DOHH2 (cell line): ENCODE data around the gene ORAI1.

Source experiments
- H3F3A ChIP-seq: fragments of 200-600 bp; sonication (generic), shearing (Covaris generic); 2 replicates; pipeline ENCODE4 v1.6.0; 2016; ENCODE audit warnings: antibody characterized with exemption, mild to moderate bottlenecking; ENCODE audit not compliant: control insufficient read depth, insufficient read depth
- H3K27ac ChIP-seq: fragments of 200-600 bp; sonication (generic); 2 replicates; pipeline ENCODE4 v1.5.1; 2014; ENCODE audit warnings: low read depth, mild to moderate bottlenecking, low read length, moderate library complexity
- H3K27me3 ChIP-seq: fragments of 200-600 bp; sonication (generic); 2 replicates; pipeline ENCODE4 v1.6.1; 2014; ENCODE audit warnings: mild to moderate bottlenecking, low read length, mixed read lengths; ENCODE audit not compliant: control insufficient read depth
- H3K36me3 ChIP-seq: fragments of 200-600 bp; sonication (generic); 2 replicates; pipeline ENCODE4 v1.6.1; 2014; ENCODE audit warnings: mild to moderate bottlenecking, low read length, moderate library complexity, mixed read lengths; ENCODE audit not compliant: control insufficient read depth
- H3K4me1 ChIP-seq: fragments of 200-600 bp; sonication (generic); 2 replicates; pipeline ENCODE4 v1.6.1; 2014; ENCODE audit warnings: mild to moderate bottlenecking, low read length, mixed read lengths; ENCODE audit not compliant: control insufficient read depth
- H3K4me2 ChIP-seq: fragments of 200-600 bp; sonication (generic); 2 replicates; pipeline ENCODE4 v1.6.0; 2014; ENCODE audit warnings: mild to moderate bottlenecking, low read length, moderate library complexity
- H3K4me3 ChIP-seq: fragments of 200-600 bp; sonication (generic); 2 replicates; pipeline ENCODE4 v1.5.1; 2014; ENCODE audit warnings: mild to moderate bottlenecking, low read length, mixed read lengths
- H3K79me2 ChIP-seq: fragments of 200-600 bp; sonication (generic); 2 replicates; pipeline ENCODE4 v1.6.1; 2014; ENCODE audit warnings: mild to moderate bottlenecking, low read length, mixed read lengths; ENCODE audit not compliant: control insufficient read depth
- H3K9me2 ChIP-seq: fragments of 200-600 bp; sonication (generic); replicated peaks from 2 replicates; pipeline ENCODE4 v1.6.1; 2014; ENCODE audit warnings: mild to moderate bottlenecking, low read length, mixed read lengths; ENCODE audit not compliant: control insufficient read depth
- H3K9me3 ChIP-seq: fragments of 200-600 bp; sonication (generic); 2 replicates; pipeline ENCODE4 v1.6.1; 2014; ENCODE audit warnings: antibody characterized with exemption, low read length, mixed read lengths; ENCODE audit not compliant: control insufficient read depth, insufficient read depth
- H4K20me1 ChIP-seq: fragments of 200-600 bp; sonication (generic); 2 replicates; pipeline ENCODE4 v1.6.0; 2014; ENCODE audit warnings: low read depth, mild to moderate bottlenecking, antibody characterized with exemption, low read length, moderate library complexity; ENCODE audit not compliant: control insufficient read depth, insufficient read depth
- EZH2phosphoT487 ChIP-seq: fragments of 200-600 bp; sonication (generic); IDR thresholded peaks from 2 replicates; pipeline ENCODE4 v1.6.1; 2017; ENCODE audit warnings: borderline replicate concordance, mild to moderate bottlenecking, antibody characterized with exemption, low read length, moderate library complexity, mixed read lengths
- TF ChIP-seq, protein P1 (sequence below): fragments of 200-600 bp; sonication (generic); IDR thresholded peaks from one replicate; pipeline ENCODE4 v1.5.1; 2014; ENCODE audit warnings: antibody characterized with exemption, mild to moderate bottlenecking, low read depth, low read length; ENCODE audit not compliant: poor library complexity, severe bottlenecking

ORAI1 gene

DNA sequence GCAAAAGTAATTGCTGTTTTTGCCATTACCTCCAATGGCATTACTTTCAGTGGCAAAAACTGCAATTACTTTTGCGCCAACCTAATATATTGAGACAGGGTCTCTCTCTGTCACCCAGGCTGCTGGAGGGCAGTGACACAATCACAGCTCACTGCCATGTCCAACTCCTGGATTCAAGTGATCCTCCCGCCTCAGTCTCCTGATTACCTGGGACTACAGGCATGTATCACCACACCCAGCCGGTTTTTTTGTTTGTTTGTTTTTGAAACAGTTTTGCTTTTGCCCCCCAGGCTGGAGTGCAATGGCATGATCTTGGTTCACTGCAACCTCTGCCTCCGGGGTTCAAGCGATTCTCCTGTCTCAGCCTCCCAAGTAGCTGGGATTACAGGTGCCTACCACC, 29.8 kb upstream of the ORAI1 start:
- Histone ChIP-seq H3K9me3 (no peaks in the 10 kb centered on the region), H3K27me3 (no peaks in the 10 kb centered on the region), H3K4me2 (no peak overlapping the region), H3K4me3 (no peak overlapping the region), H3K9me2 (no peaks in the 10 kb centered on the region), H4K20me1 (no peaks in the 10 kb centered on the region), H3K4me1 (peaks cover 8% of the 10 kb centered on the region), H3K36me3 (no peaks in the 10 kb centered on the region), H3K79me2 (no peaks in the 10 kb centered on the region), H3K27ac (no peak overlapping the region), H3F3A (no peaks in the 10 kb centered on the region)
- TF ChIP-seq EZH2phosphoT487, result no peak
- TF ChIP-seq, protein P1, sequence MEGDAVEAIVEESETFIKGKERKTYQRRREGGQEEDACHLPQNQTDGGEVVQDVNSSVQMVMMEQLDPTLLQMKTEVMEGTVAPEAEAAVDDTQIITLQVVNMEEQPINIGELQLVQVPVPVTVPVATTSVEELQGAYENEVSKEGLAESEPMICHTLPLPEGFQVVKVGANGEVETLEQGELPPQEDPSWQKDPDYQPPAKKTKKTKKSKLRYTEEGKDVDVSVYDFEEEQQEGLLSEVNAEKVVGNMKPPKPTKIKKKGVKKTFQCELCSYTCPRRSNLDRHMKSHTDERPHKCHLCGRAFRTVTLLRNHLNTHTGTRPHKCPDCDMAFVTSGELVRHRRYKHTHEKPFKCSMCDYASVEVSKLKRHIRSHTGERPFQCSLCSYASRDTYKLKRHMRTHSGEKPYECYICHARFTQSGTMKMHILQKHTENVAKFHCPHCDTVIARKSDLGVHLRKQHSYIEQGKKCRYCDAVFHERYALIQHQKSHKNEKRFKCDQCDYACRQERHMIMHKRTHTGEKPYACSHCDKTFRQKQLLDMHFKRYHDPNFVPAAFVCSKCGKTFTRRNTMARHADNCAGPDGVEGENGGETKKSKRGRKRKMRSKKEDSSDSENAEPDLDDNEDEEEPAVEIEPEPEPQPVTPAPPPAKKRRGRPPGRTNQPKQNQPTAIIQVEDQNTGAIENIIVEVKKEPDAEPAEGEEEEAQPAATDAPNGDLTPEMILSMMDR, result no peak

DNA sequence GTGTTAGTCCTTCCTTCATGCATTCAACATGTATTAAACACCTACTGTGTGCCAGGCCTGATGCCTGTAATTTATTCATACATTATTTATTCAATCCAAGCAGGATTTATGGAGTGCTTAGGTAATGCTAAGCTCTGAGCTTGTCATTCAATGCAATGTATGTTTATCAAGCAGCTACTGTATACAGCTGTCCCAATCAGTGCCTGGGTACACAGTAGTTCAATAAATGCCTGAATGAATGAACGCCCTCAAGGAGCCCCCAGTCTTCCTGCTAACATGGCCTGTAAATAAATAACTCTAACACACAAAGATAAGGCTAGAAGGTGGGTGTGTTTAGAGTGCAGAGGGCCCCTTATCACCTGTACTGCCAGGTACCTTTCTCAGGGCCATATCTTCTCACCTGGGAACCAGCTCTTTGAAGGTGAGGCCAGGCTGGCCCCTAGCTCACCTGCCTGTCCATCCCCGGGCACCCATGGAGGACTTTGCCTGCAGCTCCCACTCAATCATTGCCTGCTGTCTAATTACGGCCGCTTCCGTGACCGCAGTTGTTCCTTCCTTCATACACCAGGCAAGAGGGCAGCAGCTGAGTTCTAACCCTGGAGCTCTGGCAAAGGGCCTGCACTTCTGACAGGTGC, 25.5 kb upstream of the ORAI1 start:
- no peaks in the 10 kb centered on the region for H3K36me3 ChIP-seq
- peaks cover 3% of the 10 kb centered on the region; the same call in 1 of the 2 replicates for H3F3A ChIP-seq
- no peaks in the 10 kb centered on the region for H3K9me2 ChIP-seq
- no peaks in the 10 kb centered on the region for H4K20me1 ChIP-seq
- H3K27ac ChIP-seq, result no peak overlapping the region
- no peak for TF ChIP-seq EZH2phosphoT487
- TF ChIP-seq, protein P1, result no peak
- no peaks in the 10 kb centered on the region for H3K9me3 ChIP-seq
- no peak overlapping the region for H3K4me3 ChIP-seq
- no peak overlapping the region for H3K4me2 ChIP-seq
- no peaks in the 10 kb centered on the region for H3K79me2 ChIP-seq
- H3K27me3 ChIP-seq, result no peaks in the 10 kb centered on the region
- no peaks in the 10 kb centered on the region for H3K4me1 ChIP-seq

DNA sequence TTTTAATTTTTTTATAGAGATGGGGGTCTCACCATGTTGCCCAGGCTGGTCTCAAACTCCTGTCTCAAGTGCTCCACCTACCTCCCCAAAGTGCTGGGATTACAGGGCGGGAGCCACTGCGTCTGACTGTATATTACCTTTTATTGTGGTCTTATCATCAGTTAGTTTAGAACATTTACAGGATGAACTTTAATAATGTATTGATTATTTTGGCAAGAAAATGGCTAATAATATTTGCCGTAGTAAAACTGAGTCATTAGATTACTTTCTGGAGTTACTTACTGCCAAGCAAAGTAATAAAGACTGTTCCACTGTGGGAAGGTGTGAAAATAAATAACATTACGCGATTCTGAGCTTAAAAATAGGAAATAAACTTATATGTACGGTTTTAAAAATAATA, 23.6 kb upstream of the ORAI1 start:
- Histone ChIP-seq H3K4me3 (no peak overlapping the region), H3K9me3 (no peaks in the 10 kb centered on the region), H3K79me2 (no peaks in the 10 kb centered on the region), H3K36me3 (no peaks in the 10 kb centered on the region), H3F3A (peaks cover 3% of the 10 kb centered on the region; the same call in 1 of the 2 replicates), H4K20me1 (no peaks in the 10 kb centered on the region), H3K27me3 (no peaks in the 10 kb centered on the region), H3K4me1 (no peaks in the 10 kb centered on the region), H3K9me2 (no peaks in the 10 kb centered on the region), H3K4me2 (no peak overlapping the region), H3K27ac (no peak overlapping the region)
- TF ChIP-seq EZH2phosphoT487, result no peak
- TF ChIP-seq, protein P1, result no peak
